ENCODE data around the gene CRKL. TPM values are rescaled to one million over a fixed set of nuclear protein-coding genes. Genes with fewer than 3 reads are reported as not detected.

CRKL gene
- total RNA-seq, 1 experiment from 2014 or later = 106 TPM

DNA sequence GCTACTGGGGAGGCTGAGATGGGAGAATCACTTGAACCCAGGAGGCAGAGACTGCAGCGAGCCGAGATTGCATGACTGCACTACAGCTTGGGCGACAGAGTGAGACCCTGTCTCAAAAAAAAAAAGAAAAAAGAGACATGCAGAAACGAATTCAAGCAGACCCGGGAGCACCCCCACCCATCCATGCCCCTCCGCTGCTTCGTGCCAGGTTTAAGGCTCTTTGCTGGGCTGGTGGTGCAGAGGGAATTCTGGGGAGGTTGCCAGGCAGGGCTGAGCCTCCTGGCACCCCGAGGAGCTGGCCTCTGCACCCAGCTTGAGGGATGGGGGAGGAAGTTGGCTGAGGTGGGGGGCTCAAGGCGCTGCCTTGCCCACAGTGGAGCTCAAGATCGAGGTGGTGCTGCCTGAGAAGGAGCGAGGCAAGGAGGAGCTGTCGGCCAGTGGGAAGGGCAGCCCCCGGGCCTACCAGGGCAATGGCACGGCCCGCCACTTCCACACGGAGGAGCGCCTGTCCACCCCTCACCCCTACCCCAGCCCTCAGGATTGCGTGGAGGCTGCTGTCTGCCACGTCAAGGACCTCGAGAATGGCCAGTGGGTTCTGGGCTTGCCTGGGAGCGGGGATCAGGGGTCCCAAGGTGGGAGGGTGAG lies 55.8 kb downstream of the CRKL start:
- Histone ChIP-seq H4K91ac (ENCODE audit: insufficient read length, low read depth, low read length) (no peak overlapping the region), H3K23ac (ENCODE audit: insufficient read length, low read depth, low read length) (no peak overlapping the region), H3K9me3 (ENCODE audit: control insufficient read depth, low read depth, low read length) (no peaks in the 10 kb centered on the region), H3K4ac (ENCODE audit: low read depth, low read length) (no peak overlapping the region), H3K27me3 (ENCODE audit: insufficient read depth, low read length) (peaks cover 4% of the 10 kb centered on the region; the same call in 1 of the 2 replicates), H3K18ac (ENCODE audit: insufficient read length, low read depth, low read length) (no peak overlapping the region), H3K9ac (ENCODE audit: extremely low read depth, insufficient read length, low read length) (no peak overlapping the region), H3K4me1 (ENCODE audit: insufficient read depth, low read length) (no peaks in the 10 kb centered on the region; the same call in 1 of the 2 replicates), H4K5ac (ENCODE audit: insufficient read length, low read depth, low read length) (no peak overlapping the region), H2BK5ac (ENCODE audit: insufficient read length, low read length) (no peak overlapping the region), H3K56ac (ENCODE audit: insufficient read length, low read depth, low read length) (no peak overlapping the region), H3K79me1 (ENCODE audit: insufficient read depth, low read depth, low read length, poor library complexity, severe bottlenecking) (no peaks in the 10 kb centered on the region), H2AK5ac (ENCODE audit: insufficient read length, low read length) (no peak overlapping the region), H3K79me2 (ENCODE audit: insufficient read depth, low read length) (no peaks in the 10 kb centered on the region), H3K4me2 (ENCODE audit: insufficient read depth, insufficient read length, low read length) (no peak overlapping the region), H2BK12ac (ENCODE audit: insufficient read length, low read depth, low read length) (no peak overlapping the region), H2BK15ac (ENCODE audit: low read depth, low read length) (no peak overlapping the region), H3T11ph (ENCODE audit: low read length) (no peak overlapping the region), H2BK120ac (ENCODE audit: low read depth, low read length, poor library complexity, severe bottlenecking) (no peak overlapping the region), H2AFZ (ENCODE audit: low read length) (no peak overlapping the region), H3K23me2 (ENCODE audit: insufficient read length, low read depth, low read length, poor library complexity, severe bottlenecking) (no peaks in the 10 kb centered on the region), H3K14ac (ENCODE audit: insufficient read depth, low read length) (no peak overlapping the region), H4K20me1 (ENCODE audit: control insufficient read depth, insufficient read depth, insufficient read length) (no peaks in the 10 kb centered on the region), H3K27ac (ENCODE audit: insufficient read length, low read depth, low read length) (no peak overlapping the region), H4K8ac (replicated peaks; ENCODE audit: insufficient read length, low read depth, low read length) (no peak overlapping the region), H2BK20ac (ENCODE audit: low read depth, low read length, poor library complexity, severe bottlenecking) (no peak overlapping the region)
- Mint-ChIP-seq H3K9me3 (peaks cover 2 to 4% of the 10 kb centered on the region in 2 experiments), H3K36me3 (ENCODE audit: insufficient read depth in 1 of 3, low read depth in 3 of 3) (peaks cover 0 to under 1% (median 0%) of the 10 kb centered on the region in 3 experiments; a peak in 3 of 7 replicates), H3K4me3 (no peak overlapping the region), H3K27me3 (ENCODE audit: low read depth) (peaks cover 95% of the 10 kb centered on the region), H3K27ac (no peak overlapping the region), H3K4me1 (peaks cover 11 to 28% of the 10 kb centered on the region in 2 experiments)
- no CpG with 5 or more reads among the region's 21 CpGs for WGBS (ENCODE audit: extremely low coverage, insufficient read length, low lambda C conversion rate)
- DNase-seq = no peak
- no peak for TF ChIP-seq CTCF (conservative IDR thresholded peaks at IDR 0.05)
